HG02798 (cell line): ENCODE results near the gene KHDRBS2.
"Not testable (repeated sequence)": the region's sequence is repeated elsewhere in the genome, so short reads cannot be mapped to it uniquely, and the experiment has no call there.

Source experiments
- ATAC-seq: cut with Tn5 transposase; IDR thresholded peaks from one replicate; pipeline ENCODE4 v1.9.1; 2021; ENCODE audit warnings: mild to moderate bottlenecking; ENCODE audit not compliant: unreplicated experiment, poor library complexity

The KHDRBS2 gene

GRCh38 chr6:61887423-61887822, 398.6 kb downstream of the KHDRBS2 start:
- ATAC-seq = no peak

GRCh38 chr6:61886608-61887259, 399.3 kb downstream of the KHDRBS2 start:
- no peak for ATAC-seq

- no peak for ATAC-seq
These were observed 416.2 kb downstream of the KHDRBS2 start for GRCh38 chr6:61869632-61870400.

- no peak for ATAC-seq
These were observed 417.4 kb downstream of the KHDRBS2 start for GRCh38 chr6:61868507-61869080.

- no peak for ATAC-seq
These were observed 418.4 kb downstream of the KHDRBS2 start for GRCh38 chr6:61867635-61868034.

- no peak for ATAC-seq
These were observed 428.5 kb downstream of the KHDRBS2 start for GRCh38 chr6:61857541-61857940.

- ATAC-seq = no peak
These were observed 444.1 kb downstream of the KHDRBS2 start for GRCh38 chr6:61841958-61842357.

GRCh38 chr6:61835237-61835636, 450.8 kb downstream of the KHDRBS2 start:
- ATAC-seq = no peak

- ATAC-seq = no peak
These were observed 452.8 kb downstream of the KHDRBS2 start for GRCh38 chr6:61833176-61833755.

- ATAC-seq = no peak
These were observed 468.3 kb downstream of the KHDRBS2 start for GRCh38 chr6:61817716-61818115.

- ATAC-seq = no peak
These were observed 476.0 kb downstream of the KHDRBS2 start for GRCh38 chr6:61810047-61810446.

GRCh38 chr6:61809004-61809595, 476.9 kb downstream of the KHDRBS2 start:
- ATAC-seq = peak; percentile 63

GRCh38 chr6:61787998-61788397, 498.0 kb downstream of the KHDRBS2 start:
- ATAC-seq = no peak

- ATAC-seq = not testable (repeated sequence)
These were observed 516.6 kb downstream of the KHDRBS2 start for GRCh38 chr6:61769446-61769845.

- no peak for ATAC-seq
These were observed 530.3 kb downstream of the KHDRBS2 start for GRCh38 chr6:61755739-61756138.

GRCh38 chr6:61751986-61752385, 534.0 kb downstream of the KHDRBS2 start:
- ATAC-seq = no peak

GRCh38 chr6:61745994-61746393, 540.0 kb downstream of the KHDRBS2 start:
- no peak for ATAC-seq

- no peak for ATAC-seq
These were observed 574.2 kb downstream of the KHDRBS2 start for GRCh38 chr6:61711849-61712248.

- ATAC-seq = no peak
These were observed 597.9 kb downstream of the KHDRBS2 start for GRCh38 chr6:61688165-61688564.

- no peak for ATAC-seq
These were observed 603.5 kb downstream of the KHDRBS2 start for GRCh38 chr6:61682562-61682961.

- no peak for ATAC-seq
These were observed 606.4 kb downstream of the KHDRBS2 start for GRCh38 chr6:61679625-61680024.
